GM04504 (cell line): ENCODE measurements around the gene CDC25A.

Experiments
- DNase-seq: peaks from one replicate; pipeline ENCODE4 v3.0.0-alpha.2; 2012; ENCODE audit warnings: low read depth

CDC25A gene

DNA sequence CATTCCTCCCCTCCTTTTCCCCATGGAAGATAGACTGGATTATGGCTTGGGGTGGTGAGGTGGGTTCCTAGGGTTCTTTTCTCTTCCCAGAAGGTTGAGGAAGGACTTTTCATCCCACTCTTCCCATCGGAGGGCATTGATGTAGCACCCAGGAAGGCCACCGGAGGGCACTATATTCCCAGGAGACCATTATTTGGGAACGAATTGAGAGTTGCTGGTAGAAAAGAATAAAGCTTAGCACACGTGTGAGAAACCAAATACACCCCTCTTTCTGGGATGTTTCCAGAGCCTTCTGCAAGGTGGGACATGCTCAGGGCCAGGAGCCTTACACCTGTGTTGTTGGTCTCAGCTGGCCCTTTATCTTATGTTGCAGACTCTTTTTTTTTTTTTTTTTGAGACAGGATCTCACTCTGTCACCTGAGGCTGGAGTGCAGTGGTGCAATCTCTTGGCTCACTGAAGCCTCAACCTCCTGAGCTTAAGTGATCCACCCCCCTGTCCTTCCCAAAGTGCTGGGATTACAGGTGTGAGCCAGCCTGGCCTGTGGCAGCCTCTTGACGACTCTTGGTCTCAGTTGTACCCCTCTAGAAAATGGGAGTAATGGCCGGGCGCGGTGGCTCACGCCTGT, 6.3 kb upstream of the CDC25A start:
- DNase-seq, result peak; percentile 44

GRCh38 chr3:48190911-48191310, 2.7 kb upstream of the CDC25A start:
- no peak for DNase-seq

DNA sequence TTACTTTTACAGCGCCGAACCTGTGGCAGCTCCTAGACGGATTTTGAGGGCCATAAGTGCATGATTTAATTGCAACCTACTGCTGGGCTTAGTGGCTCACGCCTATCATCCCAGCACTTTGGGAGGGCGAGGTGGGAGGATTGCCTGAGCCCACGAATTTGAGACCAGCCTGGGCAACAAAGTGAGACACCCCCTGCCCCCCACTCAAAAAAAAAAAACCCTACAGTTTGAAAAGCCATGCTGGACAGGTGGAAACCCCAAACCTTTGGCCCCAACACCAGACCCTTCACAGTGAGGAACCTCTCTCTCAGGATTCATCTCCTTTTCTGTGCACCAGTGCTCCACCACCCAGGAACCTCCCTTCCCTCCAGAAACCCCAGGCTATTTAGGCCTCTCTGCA, 1.1 kb upstream of the CDC25A start:
- DNase-seq, result no peak

GRCh38 chr3:48187579-48188265, 495 bp downstream of the CDC25A start:
- no peak for DNase-seq

DNA sequence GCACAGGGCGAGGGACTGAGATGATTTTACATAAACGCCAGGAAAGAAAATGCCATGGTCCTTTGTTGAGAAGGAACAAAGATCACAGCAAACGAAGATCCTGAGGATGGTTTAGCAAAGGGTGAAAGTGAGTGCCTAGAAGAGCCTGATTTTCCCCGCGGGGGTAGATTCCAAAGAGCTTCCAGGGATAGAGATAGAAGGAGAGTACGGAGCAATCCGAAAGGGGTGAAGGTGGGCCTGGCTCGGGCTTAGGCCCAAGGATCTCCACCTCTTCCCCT, 977 bp downstream of the CDC25A start:
- no peak for DNase-seq

- DNase-seq, result no peak
These were observed 1.5 kb downstream of the CDC25A start for GRCh38 chr3:48186631-48187300.

DNA sequence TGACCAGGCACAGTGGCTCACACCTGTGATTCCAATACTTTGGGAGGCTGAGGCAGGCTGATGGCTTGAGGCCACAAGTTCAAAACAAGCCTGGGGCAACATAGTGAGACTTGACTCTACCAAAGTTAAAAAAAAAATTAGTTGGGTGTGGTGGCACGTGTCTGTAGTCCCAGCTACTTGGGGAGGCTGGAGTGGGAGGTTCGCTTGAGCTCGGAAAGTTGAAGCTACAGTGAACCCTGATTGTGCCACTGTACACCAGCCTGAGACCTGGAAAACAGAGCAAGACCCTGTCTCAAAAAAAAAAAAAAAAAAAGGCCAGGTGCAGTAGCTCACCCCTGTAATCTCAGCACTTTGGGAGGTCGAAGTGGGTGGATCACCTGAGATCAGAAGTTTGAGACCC, 3.1 kb downstream of the CDC25A start:
- DNase-seq, result no peak

DNA sequence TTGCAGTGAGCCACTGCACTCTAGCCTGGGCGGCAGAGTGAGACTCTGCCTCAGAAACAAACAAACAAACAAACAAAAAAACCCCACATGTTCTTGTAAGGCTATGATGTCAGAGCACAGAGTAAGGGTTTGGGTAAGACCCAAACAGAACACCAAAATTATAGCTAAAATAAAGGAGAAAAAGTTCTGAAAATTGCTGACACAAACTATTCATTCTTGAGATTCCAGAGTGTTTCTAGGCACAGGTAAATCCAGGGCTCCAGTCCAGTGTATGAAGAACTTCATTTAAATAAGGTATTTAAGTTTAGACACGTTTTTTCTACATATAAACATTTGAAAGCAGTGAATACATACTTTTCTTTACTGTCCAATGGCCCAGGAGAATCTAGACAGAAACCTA, 3.9 kb downstream of the CDC25A start:
- DNase-seq, result no peak

DNA sequence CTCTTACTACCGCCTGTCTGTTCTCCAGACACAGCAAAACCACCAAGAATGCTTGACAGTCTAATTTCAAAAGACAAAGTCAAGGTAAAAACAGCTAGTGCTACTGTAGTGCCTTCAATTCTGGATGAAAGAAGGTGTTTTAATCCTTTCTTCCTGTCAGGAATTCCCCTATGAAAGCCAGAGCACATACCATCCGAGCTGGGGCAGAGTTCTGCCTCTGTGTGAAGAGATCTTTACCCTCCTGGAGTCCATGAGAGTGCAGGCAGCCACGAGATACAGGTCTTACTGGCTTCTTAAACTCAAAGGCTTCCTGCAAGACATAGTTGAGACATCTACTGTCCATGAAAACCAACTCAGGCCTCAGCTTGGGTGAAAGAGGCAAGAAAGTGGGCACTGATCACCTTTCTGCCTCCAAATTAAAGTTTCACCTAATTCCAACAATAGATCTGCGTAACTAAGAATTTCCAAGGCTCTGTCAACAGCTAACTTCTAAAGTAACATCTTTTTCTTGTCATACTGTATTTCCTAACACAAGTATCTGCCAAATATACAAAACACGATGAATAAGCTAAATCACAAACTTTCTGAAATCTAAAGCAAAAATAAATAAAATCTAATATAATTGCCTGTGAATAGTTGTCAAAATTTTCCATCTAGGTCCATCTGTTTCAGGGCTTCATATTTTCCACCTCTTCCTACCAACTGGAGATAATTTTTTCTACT, 7.5 kb downstream of the CDC25A start:
- DNase-seq, result no peak

DNA sequence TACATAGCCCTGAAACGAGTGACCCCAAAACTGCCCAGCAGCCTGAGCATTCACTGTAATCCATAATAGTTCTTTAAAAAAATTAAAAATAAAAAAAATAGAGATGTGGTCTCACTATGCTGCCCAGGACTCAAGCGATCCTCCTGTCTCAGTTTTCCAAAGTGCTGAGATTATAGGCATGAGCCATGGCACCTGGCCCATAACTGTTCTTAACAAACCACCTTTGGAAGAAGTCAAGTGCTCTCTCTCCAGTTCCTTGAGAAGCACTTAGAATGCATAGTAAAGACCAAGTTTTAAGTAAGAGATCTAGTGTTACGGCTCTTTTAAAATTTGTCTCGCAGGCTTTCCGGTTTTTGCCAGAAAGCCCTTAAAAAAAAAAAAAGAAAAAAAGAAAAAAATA, 8.2 kb downstream of the CDC25A start:
- DNase-seq, result no peak

DNA sequence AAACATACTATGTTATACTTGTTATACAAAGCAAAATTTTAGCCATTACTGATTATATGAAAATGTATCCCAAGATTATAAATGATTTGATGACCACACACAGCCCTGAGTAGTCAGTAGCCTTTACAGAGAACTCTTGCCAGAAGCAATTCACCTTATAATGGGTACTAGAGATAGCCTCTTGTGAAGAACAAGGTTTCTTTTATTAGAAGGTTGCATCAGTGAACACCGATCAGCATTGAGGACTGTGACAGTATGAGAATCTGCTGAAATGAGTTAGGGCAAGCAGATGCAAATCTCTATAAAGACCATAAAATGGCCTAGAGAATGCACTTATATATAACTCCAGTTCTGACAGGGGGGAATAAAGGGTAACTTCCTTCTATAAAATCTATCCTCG, 10.1 kb downstream of the CDC25A start:
- DNase-seq, result no peak

DNA sequence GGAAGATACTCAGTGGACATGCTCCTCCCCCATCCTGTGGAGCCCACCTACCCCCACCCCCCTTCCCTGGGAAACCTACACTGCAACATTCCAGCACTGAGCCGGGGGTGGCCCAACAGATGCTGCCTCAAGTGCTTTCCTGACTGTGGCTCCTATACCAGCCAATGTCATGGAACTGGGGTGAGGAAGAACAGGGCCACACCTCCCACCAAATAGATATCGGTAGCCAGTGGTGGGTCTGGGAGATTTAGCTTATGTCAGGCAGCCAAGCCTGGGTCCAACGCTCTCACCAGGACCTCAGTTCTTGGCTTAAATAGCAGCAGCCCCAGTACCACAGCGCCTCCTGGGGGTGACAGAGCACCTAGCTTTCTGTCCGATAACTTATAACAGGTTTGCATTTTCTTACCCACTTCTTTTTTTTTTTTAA, 30.3 kb downstream of the CDC25A start:
- peak; percentile 34 for DNase-seq

GRCh38 chr3:48157202-48157840, 30.9 kb downstream of the CDC25A start:
- no peak for DNase-seq

DNA sequence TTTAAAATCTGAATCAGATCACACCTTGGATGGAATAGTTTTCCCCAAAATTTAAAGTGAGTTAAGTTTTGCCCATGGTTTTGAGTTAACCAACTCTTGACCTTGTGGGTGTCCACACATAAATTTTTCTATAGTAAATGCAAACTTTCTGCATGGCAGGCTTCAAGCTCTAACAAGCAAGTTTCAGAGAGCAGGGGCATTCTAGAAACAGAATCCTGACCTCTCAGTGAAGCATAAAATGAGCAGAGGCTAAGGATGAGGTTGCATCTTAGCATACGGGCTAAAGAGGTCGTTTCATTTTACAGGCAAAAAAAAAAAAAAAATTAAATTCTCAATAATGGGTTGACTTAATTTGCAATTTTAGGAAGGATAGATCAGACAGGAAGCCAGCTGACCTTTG, 32.1 kb downstream of the CDC25A start:
- no peak for DNase-seq

- DNase-seq, result peak; percentile 38
These were observed 33.1 kb downstream of the CDC25A start for GRCh38 chr3:48155122-48155521.

DNA sequence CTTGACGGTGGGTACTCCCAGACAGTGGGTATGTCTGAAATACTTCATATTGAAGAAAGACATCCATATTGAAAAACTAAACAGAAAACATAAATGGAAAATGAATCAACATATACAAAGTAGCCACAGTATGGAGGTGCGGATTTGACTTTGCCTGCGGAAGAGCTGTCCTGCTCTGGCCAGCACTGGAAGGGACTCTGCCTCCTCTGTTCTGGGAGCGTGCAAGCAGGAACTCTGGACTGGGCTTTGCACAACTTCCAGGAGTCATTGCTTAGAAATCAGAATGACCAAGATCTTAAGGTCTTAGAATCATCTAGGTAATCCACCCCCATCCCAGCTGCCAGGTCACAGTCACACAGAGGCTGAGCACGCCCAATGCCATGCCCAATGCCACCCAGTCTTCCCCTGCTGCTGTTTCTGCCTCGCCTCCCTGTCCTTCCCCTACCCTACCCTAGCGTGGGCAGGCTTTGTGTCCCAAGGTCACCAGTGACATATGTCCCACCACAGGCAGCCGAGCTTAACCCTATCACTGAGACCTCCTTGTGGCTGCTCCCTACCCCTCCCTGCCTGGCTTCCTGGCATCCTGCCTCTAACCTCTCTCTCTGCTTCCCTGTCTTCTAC, 36.3 kb downstream of the CDC25A start:
- DNase-seq, result no peak

- peak; percentile 68 for DNase-seq
These were observed 37.0 kb downstream of the CDC25A start for GRCh38 chr3:48151058-48151806.

DNA sequence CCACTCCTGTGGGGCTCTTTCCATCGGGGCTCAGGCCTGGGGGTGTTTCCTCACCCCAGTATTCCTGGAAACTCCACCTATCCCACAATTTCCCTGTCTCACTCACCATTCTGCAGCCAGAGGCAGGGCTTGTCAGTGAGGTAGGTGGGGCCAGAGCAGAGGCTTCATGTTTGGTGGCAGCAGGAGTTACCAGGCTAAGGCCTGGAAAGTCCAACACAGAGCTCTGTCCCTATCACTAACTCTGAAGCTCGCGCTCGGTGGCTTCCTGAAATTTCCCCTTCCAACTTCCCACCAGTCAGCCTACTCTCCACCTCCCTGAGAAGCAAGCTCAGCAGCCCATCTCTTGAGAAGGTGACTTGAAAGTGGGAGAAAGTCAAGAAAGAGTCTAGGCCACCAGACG, 44.2 kb downstream of the CDC25A start:
- DNase-seq, result no peak

DNA sequence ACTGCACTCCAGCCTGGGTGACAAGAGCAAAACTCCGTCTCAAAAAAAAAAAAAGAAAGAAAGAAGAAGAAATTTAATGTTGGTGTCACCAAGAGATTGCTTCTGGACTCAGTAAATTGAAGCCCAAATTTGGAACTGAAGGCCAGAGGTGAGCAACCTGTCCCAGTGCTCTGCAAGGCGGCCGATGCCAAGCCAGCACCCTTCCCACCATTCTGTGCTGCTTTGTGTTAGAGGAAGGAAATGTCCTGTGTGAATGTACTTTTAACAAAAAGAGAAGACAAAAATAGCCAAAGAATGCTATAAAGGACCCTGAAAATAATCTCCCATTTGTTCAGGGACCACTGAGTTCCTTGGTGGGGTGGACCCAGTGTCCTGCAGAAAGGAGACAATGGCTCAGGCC, 44.6 kb downstream of the CDC25A start:
- DNase-seq, result no peak

DNA sequence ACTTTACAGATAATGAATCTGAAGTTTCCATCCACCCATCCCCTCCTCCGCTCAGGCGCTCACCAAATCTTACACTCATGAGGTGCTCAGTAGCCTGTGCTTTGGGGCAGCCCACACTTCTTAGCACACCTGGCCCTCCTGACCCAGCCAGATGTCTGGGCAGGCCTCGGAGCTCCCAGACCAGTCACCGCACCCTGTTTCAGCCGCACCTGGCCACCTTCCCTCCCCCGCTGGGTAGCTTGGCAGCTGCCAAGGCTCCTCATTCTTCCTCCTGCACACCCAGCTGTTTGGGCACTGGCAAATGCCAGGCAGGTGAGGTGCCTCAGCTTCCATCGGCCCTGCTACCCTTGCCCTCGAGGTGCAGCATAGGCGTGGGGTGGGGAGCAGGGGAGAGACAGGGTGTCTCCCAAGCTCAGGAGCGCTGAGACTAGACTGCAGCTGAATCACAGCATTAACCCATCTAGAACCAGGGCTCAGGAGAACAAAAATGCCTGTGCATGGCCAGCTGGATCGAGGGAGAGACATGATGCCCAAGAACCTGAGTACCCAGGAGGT, 45.8 kb downstream of the CDC25A start:
- DNase-seq, result no peak

DNA sequence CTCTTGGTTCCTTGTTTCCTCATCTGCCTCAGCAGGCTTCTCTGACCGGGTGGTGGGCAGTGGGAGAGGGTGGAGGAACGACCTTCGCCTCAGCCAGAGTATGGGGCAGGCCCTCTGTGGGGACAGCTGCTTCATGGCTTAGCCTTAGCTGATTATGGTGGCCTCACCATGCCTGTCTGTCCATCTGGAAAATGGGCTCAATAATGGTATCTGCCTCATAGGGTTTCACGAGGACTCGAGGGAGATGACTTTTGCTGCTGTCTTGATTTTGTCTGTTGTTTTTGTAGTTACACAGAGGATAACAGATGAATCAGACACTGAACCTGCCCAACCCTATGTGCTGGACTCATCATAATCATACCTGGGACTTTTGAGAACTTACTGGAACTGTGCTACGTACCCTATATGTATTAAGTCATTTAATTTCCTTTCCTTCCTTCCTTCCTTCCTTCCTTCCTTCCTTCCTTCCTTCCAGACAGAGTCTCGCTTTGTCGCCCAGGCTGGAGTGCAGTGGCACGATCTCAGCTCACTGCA, 46.5 kb downstream of the CDC25A start:
- no peak for DNase-seq
